ENCODE results near the gene IL18R1. TPM values are rescaled to one million over a fixed set of nuclear protein-coding genes. Genes with fewer than 3 reads are reported as not detected.

The IL18R1 gene
- total RNA-seq, 6 donors from 2014 or later = 9.4 to 46.9 (median 34.8) TPM

DNA sequence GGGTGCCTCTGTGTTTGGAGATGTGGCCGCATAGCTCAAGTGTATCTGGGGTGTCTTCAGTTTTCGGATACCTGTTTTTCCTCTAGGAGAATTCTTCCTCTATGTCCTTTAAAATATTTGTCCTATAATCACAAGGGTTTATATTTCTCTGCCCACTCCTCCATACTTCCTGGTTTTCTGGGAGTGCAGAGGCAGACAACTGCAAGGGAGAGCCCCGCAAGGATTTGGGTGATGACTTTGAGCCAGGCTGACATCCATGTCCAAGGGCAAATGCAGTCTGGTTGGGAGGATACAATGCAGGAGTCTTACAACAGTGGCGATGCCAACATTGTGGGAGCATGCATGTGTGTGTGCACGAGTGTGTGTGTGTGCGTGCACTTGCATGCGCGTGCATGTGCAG lies 42.1 kb upstream of the IL18R1 start:
- 84% methylated on average over 8 of the region's 8 CpGs for WGBS, 2 donors
- TF ChIP-seq POLR2AphosphoS5 (IDR thresholded peaks at IDR 0.05) = no peak
- no peak for TF ChIP-seq CTCF (IDR thresholded peaks at IDR 0.05)
- TF ChIP-seq POLR2A (IDR thresholded peaks at IDR 0.05) = no peak
- TF ChIP-seq EP300 (IDR thresholded peaks at IDR 0.05) = no peak
- DNase-seq = no peak
- Histone ChIP-seq H3K36me3 (no peaks in the 10 kb centered on the region), H3K27ac (no peak overlapping the region), H3K4me1 (no peaks in the 10 kb centered on the region), H3K27me3 (no peaks in the 10 kb centered on the region), H3K4me3 (no peak overlapping the region), H3K9me3 (no peaks in the 10 kb centered on the region)
- ATAC-seq (ENCODE audit: low FRiP score in 2 of 2) = no peak

DNA sequence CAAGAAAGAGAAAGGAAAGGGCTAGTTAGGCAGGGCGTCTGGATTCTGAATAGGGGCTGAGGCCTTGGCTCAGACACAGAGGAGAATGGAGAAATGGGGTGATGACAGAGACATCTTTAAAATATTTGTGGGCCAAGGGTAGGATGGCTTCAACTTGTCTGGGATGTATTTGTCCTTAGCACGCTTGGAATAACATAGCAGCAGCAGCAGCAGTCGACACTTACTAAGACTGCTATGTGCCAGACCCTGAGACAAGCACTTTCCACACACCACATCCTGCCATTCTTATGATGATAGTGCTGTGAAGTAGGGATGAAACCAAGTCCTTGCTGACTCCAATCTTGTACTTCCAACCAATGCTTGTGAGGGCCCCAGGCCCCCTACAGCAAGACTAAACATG lies 41.6 kb upstream of the IL18R1 start:
- Histone ChIP-seq H3K4me1 (no peaks in the 10 kb centered on the region), H3K9me3 (no peaks in the 10 kb centered on the region), H3K27me3 (no peaks in the 10 kb centered on the region), H3K4me3 (no peak overlapping the region), H3K36me3 (no peaks in the 10 kb centered on the region), H3K27ac (no peak overlapping the region)
- TF ChIP-seq CTCF (IDR thresholded peaks at IDR 0.05) = no peak
- no peak for TF ChIP-seq EP300 (IDR thresholded peaks at IDR 0.05)
- TF ChIP-seq POLR2A (IDR thresholded peaks at IDR 0.05) = no peak
- TF ChIP-seq POLR2AphosphoS5 (IDR thresholded peaks at IDR 0.05) = no peak
- WGBS, 2 donors = 84 to 96% methylated on average over 3 of the region's 3 CpGs
- DNase-seq = no peak
- ATAC-seq (ENCODE audit: low FRiP score in 2 of 2) = no peak

GRCh38 chr2:102315921-102316320 lies 39.7 kb upstream of the IL18R1 start:
- Histone ChIP-seq H3K36me3 (no peaks in the 10 kb centered on the region), H3K4me1 (no peaks in the 10 kb centered on the region), H3K27me3 (no peaks in the 10 kb centered on the region), H3K4me3 (no peak overlapping the region), H3K9me3 (no peaks in the 10 kb centered on the region), H3K27ac (no peak overlapping the region)
- DNase-seq (no peak), ATAC-seq (ENCODE audit: low FRiP score in 2 of 2) (no peak)
- TF ChIP-seq EP300 (IDR thresholded peaks at IDR 0.05) = no peak
- TF ChIP-seq CTCF (IDR thresholded peaks at IDR 0.05) = no peak
- TF ChIP-seq POLR2A (IDR thresholded peaks at IDR 0.05) = no peak
- TF ChIP-seq POLR2AphosphoS5 (IDR thresholded peaks at IDR 0.05) = no peak
- 63 to 67% methylated on average over 2 of the region's 2 CpGs for WGBS, 2 donors

- TF ChIP-seq EP300 (IDR thresholded peaks at IDR 0.05) (no peak), POLR2AphosphoS5 (IDR thresholded peaks at IDR 0.05) (no peak), CTCF (IDR thresholded peaks at IDR 0.05) (no peak), POLR2A (IDR thresholded peaks at IDR 0.05) (no peak)
- Histone ChIP-seq H3K4me3 (no peak overlapping the region), H3K9me3 (no peaks in the 10 kb centered on the region), H3K4me1 (no peaks in the 10 kb centered on the region), H3K36me3 (no peaks in the 10 kb centered on the region), H3K27me3 (no peaks in the 10 kb centered on the region), H3K27ac (no peak overlapping the region)
- 27% methylated on average over 2 of the region's 2 CpGs for WGBS, 2 donors
- DNase-seq (no peak), ATAC-seq (ENCODE audit: low FRiP score in 2 of 2) (no peak)
Observed at GRCh38 chr2:102317715-102318114, 37.9 kb upstream of the IL18R1 start.

- DNase-seq = no peak
- H3K9me3 ChIP-seq = no peaks in the 10 kb centered on the region
- no peak overlapping the region for H3K4me3 ChIP-seq
- no peaks in the 10 kb centered on the region for H3K27me3 ChIP-seq
- TF ChIP-seq EP300 (IDR thresholded peaks at IDR 0.05) (no peak), CTCF (IDR thresholded peaks at IDR 0.05) (no peak), POLR2AphosphoS5 (IDR thresholded peaks at IDR 0.05) (no peak), POLR2A (IDR thresholded peaks at IDR 0.05) (no peak)
- 87 to 90% methylated on average over 2 of the region's 2 CpGs for WGBS, 2 donors
- no peaks in the 10 kb centered on the region for H3K36me3 ChIP-seq
- ATAC-seq (ENCODE audit: low FRiP score in 2 of 2) = no peak
- H3K4me1 ChIP-seq = no peaks in the 10 kb centered on the region
- H3K27ac ChIP-seq = no peak overlapping the region
Observed at GRCh38 chr2:102318437-102318836, 37.2 kb upstream of the IL18R1 start.
